Bronchial epithelial cell (primary cell): ENCODE results near the gene KRT80. TPM values are rescaled to one million over a fixed set of nuclear protein-coding genes. Genes with fewer than 3 reads are reported as not detected.

Experiments
- DNase-seq: peaks from one replicate; pipeline ENCODE4 v3.0.0-alpha.2; 2010; ENCODE audit warnings: low read depth
- FAIRE-seq: peaks from 2 replicates; lab custom pipeline; 2011; peaks lifted over from hg19 to GRCh38; lab: Jason Lieb, UNC
- H3K27me3 ChIP-seq: 2 replicates; pipeline ENCODE4 v1.5.1; 2011; ENCODE audit warnings: low read length; ENCODE audit not compliant: control insufficient read depth, insufficient read depth
- H3K36me3 ChIP-seq: 2 replicates; pipeline ENCODE4 v1.5.1; 2011; ENCODE audit warnings: low read length; ENCODE audit not compliant: control insufficient read depth, insufficient read depth
- H3K4me3 ChIP-seq: 2 replicates; pipeline ENCODE4 v1.5.1; 2011; ENCODE audit warnings: mild to moderate bottlenecking, low read depth, low read length, control low read depth
- total RNA-seq: library from RNA; depleted of rRNA; stranded (reverse); fragments of >200 nt; gene quantifications from 2 replicates; pipeline ENCODE4 v1.2.1, GENCODE V29; 2014
- TF ChIP-seq, protein P1 (sequence below): IDR thresholded peaks from 2 replicates; pipeline ENCODE4 v1.5.1; 2011; ENCODE audit warnings: mild to moderate bottlenecking, moderate library complexity, low read length, control low read depth, inconsistent platforms; ENCODE audit not compliant: insufficient read depth, severe bottlenecking

The KRT80 gene
- total RNA-seq, 1 donor from 2014 or later = 14.7 TPM

DNA sequence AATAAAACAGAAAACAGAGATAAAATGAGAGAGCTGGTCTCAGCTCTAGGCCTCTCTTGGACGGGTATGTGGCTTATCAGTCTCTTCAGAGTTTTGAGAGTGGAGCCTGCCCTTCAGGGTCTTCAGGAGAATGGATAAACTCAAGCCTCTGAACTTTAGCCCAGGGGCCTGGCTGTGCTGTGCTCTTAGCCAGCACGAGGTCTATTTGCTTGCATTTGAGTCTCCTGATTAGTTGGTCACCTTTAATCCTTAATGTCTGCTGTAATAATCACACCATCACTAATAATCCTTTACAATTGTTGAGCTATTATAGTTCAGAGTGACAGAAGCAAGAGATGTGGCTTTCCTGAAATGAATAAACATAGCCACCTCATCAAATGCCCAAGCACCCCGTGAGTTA, 24.3 kb downstream of the KRT80 start:
- no peak overlapping the region for H3K4me3 ChIP-seq
- H3K36me3 ChIP-seq = no peaks in the 10 kb centered on the region
- no peak for FAIRE-seq
- TF ChIP-seq, protein P1, sequence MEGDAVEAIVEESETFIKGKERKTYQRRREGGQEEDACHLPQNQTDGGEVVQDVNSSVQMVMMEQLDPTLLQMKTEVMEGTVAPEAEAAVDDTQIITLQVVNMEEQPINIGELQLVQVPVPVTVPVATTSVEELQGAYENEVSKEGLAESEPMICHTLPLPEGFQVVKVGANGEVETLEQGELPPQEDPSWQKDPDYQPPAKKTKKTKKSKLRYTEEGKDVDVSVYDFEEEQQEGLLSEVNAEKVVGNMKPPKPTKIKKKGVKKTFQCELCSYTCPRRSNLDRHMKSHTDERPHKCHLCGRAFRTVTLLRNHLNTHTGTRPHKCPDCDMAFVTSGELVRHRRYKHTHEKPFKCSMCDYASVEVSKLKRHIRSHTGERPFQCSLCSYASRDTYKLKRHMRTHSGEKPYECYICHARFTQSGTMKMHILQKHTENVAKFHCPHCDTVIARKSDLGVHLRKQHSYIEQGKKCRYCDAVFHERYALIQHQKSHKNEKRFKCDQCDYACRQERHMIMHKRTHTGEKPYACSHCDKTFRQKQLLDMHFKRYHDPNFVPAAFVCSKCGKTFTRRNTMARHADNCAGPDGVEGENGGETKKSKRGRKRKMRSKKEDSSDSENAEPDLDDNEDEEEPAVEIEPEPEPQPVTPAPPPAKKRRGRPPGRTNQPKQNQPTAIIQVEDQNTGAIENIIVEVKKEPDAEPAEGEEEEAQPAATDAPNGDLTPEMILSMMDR = no peak
- DNase-seq = no peak
- H3K27me3 ChIP-seq = no peaks in the 10 kb centered on the region

DNA sequence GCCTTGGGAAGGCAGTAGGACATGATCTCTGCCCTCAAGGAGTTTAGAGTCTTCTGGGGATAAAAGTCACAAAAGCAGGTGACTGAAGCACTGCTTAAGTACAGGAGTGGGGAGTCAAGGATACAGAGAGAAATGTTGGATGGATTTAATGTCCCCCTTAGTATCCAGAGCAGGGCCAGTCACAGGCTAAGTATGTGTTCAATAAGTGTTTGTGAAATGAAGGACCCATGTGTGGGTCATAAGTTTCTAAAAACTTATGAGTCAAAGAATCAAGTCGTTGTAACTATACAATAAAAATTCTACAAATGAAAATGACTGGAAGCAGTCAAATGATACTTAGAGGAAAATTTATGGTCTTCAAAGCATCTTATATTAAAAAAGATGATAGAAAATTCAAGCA, 25.1 kb downstream of the KRT80 start:
- FAIRE-seq = no peak
- Histone ChIP-seq H3K36me3 (no peaks in the 10 kb centered on the region), H3K27me3 (no peaks in the 10 kb centered on the region), H3K4me3 (no peak overlapping the region)
- no peak for DNase-seq
- TF ChIP-seq, protein P1 = no peak

DNA sequence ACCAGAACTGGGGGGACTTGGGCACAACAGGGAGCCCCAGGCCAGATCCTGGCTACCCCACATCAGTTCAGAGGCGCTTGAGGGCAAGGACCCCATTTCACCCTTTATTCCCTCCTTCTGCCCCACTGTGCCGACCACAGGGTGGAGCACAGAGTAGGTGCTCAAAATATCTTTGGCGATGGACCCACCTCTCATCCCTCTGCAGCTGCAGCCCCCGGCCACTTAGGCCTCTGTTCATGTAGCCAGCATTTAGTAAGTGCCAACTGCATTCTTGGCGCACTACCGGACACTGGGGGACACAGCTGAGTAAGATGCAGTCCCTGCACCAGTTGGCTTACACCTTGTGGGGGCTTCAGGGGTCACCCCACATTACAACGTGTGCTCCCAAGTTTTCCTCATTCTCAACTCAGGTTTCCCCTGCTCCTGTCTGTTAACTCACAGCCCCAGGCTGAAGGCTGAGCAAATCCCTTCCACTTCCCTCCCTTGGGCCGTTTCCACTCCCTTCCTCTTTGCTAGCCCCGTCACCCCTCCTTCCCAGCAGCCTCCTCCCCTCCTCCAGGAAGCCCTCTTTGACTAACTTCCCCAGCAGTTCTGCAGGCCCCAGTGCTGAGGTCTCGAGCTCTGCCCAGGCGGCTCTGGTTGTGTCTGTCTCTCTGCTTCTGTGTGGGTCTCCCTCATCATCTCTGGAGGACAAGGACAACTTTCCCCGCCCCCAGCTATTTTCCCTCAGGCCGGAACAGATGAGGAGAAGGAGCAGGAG, 26.5 kb downstream of the KRT80 start:
- FAIRE-seq = no peak

DNA sequence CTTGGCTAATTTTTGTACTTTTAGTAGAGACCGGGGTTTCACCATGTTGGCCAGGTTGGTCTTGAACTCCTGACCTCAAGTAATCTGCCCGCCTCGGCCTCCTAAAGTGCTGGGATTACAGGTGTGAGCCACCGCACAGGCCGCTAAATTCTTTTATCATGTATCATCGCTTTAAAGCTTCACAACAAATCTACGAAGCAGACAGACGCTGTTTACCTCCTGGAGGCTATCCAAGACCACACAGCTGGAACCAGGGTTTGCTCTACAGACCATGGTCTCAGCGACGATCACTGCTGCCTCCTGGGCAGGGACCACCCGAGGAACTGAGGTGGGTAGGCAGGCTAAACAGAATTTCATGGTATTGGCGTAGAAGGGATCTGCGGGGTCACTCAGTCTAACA, 27.2 kb downstream of the KRT80 start:
- DNase-seq = peak; percentile 72
- H3K4me3 ChIP-seq = no peak overlapping the region
- FAIRE-seq = no peak
- H3K27me3 ChIP-seq = no peaks in the 10 kb centered on the region
- TF ChIP-seq, protein P1 = no peak
- H3K36me3 ChIP-seq = no peaks in the 10 kb centered on the region

More for the DNA sequence above, 26.5 kb downstream of the KRT80 start:
- TF ChIP-seq, protein P1 = no peak
- Histone ChIP-seq H3K36me3 (no peaks in the 10 kb centered on the region), H3K4me3 (no peak overlapping the region), H3K27me3 (no peaks in the 10 kb centered on the region)
- no peak for DNase-seq

DNA sequence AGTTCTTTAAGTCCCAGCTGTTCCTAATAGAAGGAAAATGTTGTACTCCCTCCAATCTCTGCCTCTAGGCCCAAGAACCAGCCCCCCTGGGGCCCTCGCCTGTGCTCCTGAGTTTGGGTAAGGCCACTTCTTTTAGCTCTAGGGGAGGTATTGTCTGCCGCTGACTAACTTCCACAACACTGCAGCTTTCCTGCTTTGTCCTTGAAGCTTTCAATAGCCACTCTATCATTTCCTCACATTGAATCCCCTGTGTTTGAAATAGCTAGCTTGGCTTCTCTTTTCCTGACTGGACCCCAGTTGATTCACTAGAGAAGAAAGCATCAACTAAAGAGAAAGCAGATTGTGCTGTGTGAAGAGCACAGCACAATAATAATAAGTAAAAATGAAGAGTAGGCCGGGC, 28.8 kb downstream of the KRT80 start:
- no peak overlapping the region for H3K4me3 ChIP-seq
- no peaks in the 10 kb centered on the region for H3K27me3 ChIP-seq
- no peaks in the 10 kb centered on the region for H3K36me3 ChIP-seq
- DNase-seq (no peak), FAIRE-seq (peak; percentile 7)
- TF ChIP-seq, protein P1 = no peak
